Fibroblast of villous mesenchyme (primary cell): ENCODE measurements around the gene HCAR3. TPM values are rescaled to one million over a fixed set of nuclear protein-coding genes. Genes with fewer than 3 reads are reported as not detected.

Source experiments
- DNase-seq: peaks from one replicate; pipeline ENCODE4 v3.0.0-alpha.2; 2010; ENCODE audit warnings: low read depth
- H3K4me3 ChIP-seq: 2 replicates; pipeline ENCODE4 v1.5.1; 2011; ENCODE audit warnings: low read depth, mild to moderate bottlenecking, low read length
- total RNA-seq: library from RNA; depleted of rRNA; stranded (reverse); fragments of >200 nt; gene quantifications from 2 replicates; pipeline ENCODE4 v1.2.3, GENCODE V29; 2012
- TF ChIP-seq, protein P1 (sequence below): IDR thresholded peaks from 2 replicates; pipeline ENCODE4 v1.5.1; 2012; ENCODE audit warnings: low read depth, mild to moderate bottlenecking, low read length; ENCODE audit not compliant: insufficient read depth

HCAR3 gene
- total RNA-seq, 1 donor, result not detected

DNA sequence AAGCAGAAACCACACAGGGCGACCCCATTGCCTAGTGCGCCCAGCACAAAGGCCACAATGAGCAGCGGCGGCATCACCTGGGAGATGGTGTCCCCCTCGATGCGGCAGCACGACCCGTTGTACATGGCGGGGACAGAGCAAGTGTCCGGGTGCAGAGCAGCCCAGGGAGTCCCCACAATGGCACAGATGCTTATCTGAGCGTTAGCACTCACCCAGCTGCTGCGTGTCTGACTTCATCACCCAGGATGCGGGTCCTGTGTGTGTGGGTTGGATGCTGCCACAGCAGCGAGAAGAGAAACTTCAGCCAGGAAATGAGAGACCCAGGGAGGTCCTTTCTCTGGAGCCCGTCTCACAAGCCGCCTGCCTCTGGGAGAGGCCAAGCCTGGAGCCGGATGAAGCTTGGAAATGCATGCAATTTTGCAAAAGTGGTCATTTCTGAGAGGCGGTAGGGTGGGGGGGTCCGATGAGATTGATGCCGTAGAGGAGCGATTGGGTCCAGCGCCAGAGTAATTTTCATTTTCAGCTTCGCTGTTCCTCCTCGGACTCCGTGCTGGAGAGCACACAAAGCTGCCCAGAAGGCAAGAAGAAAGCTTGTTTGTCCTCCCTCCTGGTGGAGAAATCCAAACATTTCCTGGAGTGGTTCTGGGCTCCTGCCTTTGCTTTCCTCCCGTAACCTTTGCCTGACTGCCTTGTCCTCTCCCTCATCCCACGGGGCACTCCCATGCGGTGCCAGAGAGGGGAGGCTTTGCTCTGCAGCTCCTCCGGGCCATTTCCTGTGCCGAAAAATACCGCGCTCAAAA lies 13.8 kb upstream of the HCAR3 start, which contains the start of gene HCAR1:
HCAR1 (minus strand) TSS at position 630 of the 800 bp plus-strand sequence; CDS start at position 125, 505 bp downstream.
- peak; percentile 57 for DNase-seq
- TF ChIP-seq, protein P1, sequence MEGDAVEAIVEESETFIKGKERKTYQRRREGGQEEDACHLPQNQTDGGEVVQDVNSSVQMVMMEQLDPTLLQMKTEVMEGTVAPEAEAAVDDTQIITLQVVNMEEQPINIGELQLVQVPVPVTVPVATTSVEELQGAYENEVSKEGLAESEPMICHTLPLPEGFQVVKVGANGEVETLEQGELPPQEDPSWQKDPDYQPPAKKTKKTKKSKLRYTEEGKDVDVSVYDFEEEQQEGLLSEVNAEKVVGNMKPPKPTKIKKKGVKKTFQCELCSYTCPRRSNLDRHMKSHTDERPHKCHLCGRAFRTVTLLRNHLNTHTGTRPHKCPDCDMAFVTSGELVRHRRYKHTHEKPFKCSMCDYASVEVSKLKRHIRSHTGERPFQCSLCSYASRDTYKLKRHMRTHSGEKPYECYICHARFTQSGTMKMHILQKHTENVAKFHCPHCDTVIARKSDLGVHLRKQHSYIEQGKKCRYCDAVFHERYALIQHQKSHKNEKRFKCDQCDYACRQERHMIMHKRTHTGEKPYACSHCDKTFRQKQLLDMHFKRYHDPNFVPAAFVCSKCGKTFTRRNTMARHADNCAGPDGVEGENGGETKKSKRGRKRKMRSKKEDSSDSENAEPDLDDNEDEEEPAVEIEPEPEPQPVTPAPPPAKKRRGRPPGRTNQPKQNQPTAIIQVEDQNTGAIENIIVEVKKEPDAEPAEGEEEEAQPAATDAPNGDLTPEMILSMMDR, result peak; percentile 29
- H3K4me3 ChIP-seq, result peak within 1 kb of the TSS; percentile 48

DNA sequence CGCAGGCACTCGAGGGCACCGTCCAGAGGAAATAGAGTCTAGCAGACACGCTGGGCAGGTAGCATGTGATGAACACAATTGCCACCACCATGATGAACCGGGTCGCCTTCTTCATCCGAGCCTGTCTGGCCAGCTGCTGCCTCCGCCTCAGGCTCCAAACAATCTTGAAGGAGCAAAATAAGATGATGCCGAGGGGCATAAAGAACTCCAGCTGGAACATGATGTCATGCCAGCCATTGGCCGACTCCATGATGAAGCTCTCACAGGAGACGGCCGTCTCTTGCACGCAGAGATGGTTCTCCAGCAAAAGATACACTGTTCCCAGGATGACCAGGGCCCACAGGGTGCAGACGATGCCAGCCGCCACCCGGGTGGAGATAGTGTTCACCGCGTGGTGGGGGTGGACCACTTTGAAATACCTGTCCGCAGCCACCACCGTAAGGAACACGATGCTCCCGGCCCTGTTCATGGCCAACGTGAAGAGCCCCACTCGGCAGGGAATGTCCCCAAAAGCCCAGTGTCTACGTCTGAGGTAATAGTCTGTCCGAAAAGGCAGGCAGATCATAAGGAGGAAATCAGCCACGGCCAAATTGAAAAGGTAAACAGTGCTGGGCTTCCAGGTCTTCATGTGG lies 13.1 kb upstream of the HCAR3 start:
- DNase-seq, result no peak
- H3K4me3 ChIP-seq, result peak overlapping the region; percentile 48
- TF ChIP-seq, protein P1, result no peak

DNA sequence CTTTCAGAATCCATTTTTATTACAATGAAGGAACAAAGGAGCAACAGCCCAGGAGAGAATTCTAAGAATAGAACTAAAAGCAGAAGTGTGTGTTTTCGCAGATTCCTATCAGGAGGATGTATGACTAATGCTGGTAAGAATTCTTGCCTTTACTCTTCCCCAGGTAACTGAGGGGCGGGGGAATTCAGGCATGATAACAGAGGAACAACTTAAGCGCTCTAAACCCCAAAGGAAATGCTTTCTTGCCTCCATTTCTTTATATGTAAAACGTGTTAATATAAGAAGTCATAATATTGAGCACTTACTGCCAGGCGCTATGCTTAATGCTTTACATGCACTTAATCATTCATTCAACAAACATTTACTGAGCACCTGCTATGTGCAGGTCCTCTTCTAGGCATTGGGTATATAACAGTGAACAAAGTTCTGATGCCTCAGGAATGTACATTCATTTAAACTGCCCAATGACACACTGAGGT lies 9.5 kb upstream of the HCAR3 start:
- H3K4me3 ChIP-seq, result no peak overlapping the region
- DNase-seq, result no peak
- TF ChIP-seq, protein P1, result no peak

DNA sequence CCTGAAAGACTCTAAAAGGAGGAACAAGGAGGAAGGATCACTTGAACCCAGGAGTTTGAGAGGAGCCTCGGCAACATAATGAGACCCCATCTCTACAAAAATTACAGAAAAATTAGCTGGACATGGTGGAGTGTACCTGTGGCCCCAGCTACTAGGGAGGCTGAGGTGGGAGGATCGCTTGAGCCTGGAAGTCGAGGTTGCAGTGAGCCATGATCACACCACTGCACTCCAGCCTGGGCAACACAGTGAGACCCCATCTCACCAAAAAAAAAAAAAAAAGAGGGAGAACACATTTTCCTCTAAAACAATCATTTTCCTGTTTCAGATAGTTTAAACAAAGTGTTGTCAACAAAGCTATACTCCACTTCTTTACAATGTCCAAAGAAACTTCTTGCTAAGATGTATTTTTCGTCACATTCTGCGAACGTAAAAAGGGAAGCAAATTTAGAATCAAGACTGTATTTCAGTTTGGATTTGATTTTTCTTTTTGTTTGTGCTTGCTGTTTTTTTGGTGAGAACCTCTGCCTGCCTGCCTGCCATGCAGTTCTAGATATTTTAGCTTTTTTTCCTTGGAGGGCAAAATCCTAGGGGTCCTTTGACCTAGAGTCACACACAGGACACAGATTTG lies 9.0 kb upstream of the HCAR3 start:
- TF ChIP-seq, protein P1, result no peak
- DNase-seq, result no peak
- H3K4me3 ChIP-seq, result no peak overlapping the region

DNA sequence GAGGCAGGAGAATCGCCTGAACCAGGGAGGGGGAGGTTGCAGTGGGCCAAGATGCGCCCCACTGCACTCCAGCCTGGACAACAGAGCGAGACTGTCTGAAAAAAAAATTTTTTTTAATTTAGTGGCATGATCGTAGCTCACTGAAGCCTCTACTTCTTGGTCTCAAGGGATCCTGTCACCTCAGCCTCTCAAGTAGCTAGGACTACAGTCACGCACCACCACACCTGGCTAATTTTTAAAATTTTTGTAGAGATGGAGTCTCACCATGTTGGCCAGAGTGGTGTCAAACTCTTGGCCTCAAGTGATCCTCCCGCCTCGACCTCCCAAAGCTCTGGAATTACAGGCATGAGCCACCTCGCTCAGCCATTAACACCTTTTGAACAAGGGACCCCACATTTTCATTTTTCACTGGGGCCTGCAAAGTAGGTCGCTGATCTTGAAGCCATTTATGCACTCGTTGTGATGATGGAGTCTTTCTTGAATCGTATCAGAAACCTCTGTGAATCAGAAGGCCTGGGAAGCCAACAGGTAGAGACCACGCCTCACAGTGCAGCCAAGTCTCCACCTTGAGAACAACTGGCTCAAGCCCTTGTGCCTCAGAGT lies 8.1 kb upstream of the HCAR3 start:
- TF ChIP-seq, protein P1, result no peak
- no peak overlapping the region for H3K4me3 ChIP-seq
- DNase-seq, result no peak

- DNase-seq, result no peak
- no peak overlapping the region for H3K4me3 ChIP-seq
- TF ChIP-seq, protein P1, result no peak
These were observed 5.8 kb upstream of the HCAR3 start for GRCh38 chr12:122722387-122722786.
